Ishikawa (cell line): ENCODE results near the gene ORMDL2.

Experiments used
- CEBPB ChIP-seq: IDR thresholded peaks from 2 replicates; pipeline ENCODE4 v1.6.1; 2012
- EP300 ChIP-seq: IDR thresholded peaks from 2 replicates; pipeline ENCODE4 v1.6.1; 2012; ENCODE audit warnings: borderline replicate concordance
- FOXM1 ChIP-seq: IDR thresholded peaks from 2 replicates; pipeline ENCODE4 v1.6.1; 2012; ENCODE audit warnings: low read depth, borderline replicate concordance
- RAD21 ChIP-seq: IDR thresholded peaks from 2 replicates; pipeline ENCODE4 v1.6.1; 2012; ENCODE audit warnings: low read depth
- REST ChIP-seq: IDR thresholded peaks from 2 replicates; pipeline ENCODE4 v1.6.1; 2012; ENCODE audit warnings: low read depth, mild to moderate bottlenecking

- TF ChIP-seq CEBPB (no peak), REST (no peak), FOXM1 (no peak), RAD21 (no peak), EP300 (no peak)
Observed at GRCh38 chr12:55847603-55848291, 29.9 kb downstream of the ORMDL2 start.
